MM.1S (cell line): ENCODE measurements around the gene ENOX1.

Source experiments
- DNase-seq: peaks from one replicate; pipeline ENCODE4 v3.0.0-alpha.2; 2015
- H2AFZ ChIP-seq: fragments of 300-600 bp; sonication (generic); 2 replicates; pipeline ENCODE4 v1.6.0; 2016; ENCODE audit warnings: antibody characterized with exemption, low read length
- H3F3A ChIP-seq: fragments of 300-600 bp; sonication (generic); 2 replicates; pipeline ENCODE4 v1.6.1; 2016; ENCODE audit warnings: mild to moderate bottlenecking, antibody characterized with exemption, low read length, moderate library complexity, mixed read lengths; ENCODE audit not compliant: insufficient read depth
- H3K27ac ChIP-seq: fragments of 300-600 bp; sonication (generic); 2 replicates; pipeline ENCODE4 v1.5.1; 2016; ENCODE audit warnings: mild to moderate bottlenecking, low read length
- H3K27me3 ChIP-seq: fragments of 300-600 bp; sonication (generic); replicated peaks from 2 replicates; pipeline ENCODE4 v1.6.0; 2016; ENCODE audit warnings: low read length; ENCODE audit not compliant: insufficient read depth
- H3K36me3 ChIP-seq: fragments of 300-600 bp; sonication (generic); replicated peaks from 2 replicates; pipeline ENCODE4 v1.6.1; 2016; ENCODE audit warnings: mild to moderate bottlenecking, low read length, mixed read lengths; ENCODE audit not compliant: insufficient read depth
- H3K4me1 ChIP-seq: fragments of 300-600 bp; sonication (generic); 2 replicates; pipeline ENCODE4 v1.6.1; 2016; ENCODE audit warnings: low read length, mixed read lengths
- H3K4me2 ChIP-seq: fragments of 300-600 bp; sonication (generic); 2 replicates; pipeline ENCODE4 v1.6.0; 2016; ENCODE audit warnings: low read depth, low read length
- H3K4me3 ChIP-seq: fragments of 300-600 bp; sonication (generic); 2 replicates; pipeline ENCODE4 v1.5.1; 2016; ENCODE audit warnings: low read length, mixed read lengths
- H3K79me2 ChIP-seq: fragments of 300-600 bp; sonication (generic); 2 replicates; pipeline ENCODE4 v1.6.1; 2016; ENCODE audit warnings: mixed run types, low read length, mixed read lengths
- H3K9ac ChIP-seq: fragments of 300-600 bp; sonication (generic); 2 replicates; pipeline ENCODE4 v1.6.1; 2016; ENCODE audit warnings: low read length, mixed read lengths
- H3K9me2 ChIP-seq: fragments of 300-600 bp; sonication (generic); replicated peaks from 2 replicates; pipeline ENCODE4 v1.6.1; 2016; ENCODE audit warnings: mild to moderate bottlenecking, low read length, mixed read lengths; ENCODE audit not compliant: insufficient read depth
- H3K9me3 ChIP-seq: fragments of 300-600 bp; sonication (generic); replicated peaks from 2 replicates; pipeline ENCODE4 v1.6.1; 2016; ENCODE audit warnings: mild to moderate bottlenecking, low read length, mixed read lengths; ENCODE audit not compliant: insufficient read depth
- H4K20me1 ChIP-seq: fragments of 300-600 bp; sonication (generic); 2 replicates; pipeline ENCODE4 v1.6.1; 2016; ENCODE audit warnings: mild to moderate bottlenecking, low read length, moderate library complexity, mixed read lengths; ENCODE audit not compliant: insufficient read depth
- CTCF ChIP-seq: fragments of 300-600 bp; sonication (generic); IDR thresholded peaks from 2 replicates; pipeline ENCODE4 v1.5.1; 2016; ENCODE audit warnings: antibody characterized with exemption, low read length, mixed read lengths
- EZH2 ChIP-seq: fragments of 300-600 bp; sonication (generic); optimal IDR thresholded peaks from 2 replicates; pipeline ENCODE3; 2017; ENCODE audit warnings: low read depth, mild to moderate bottlenecking, antibody characterized with exemption, low read length, mixed read lengths
- EZH2phosphoT487 ChIP-seq: fragments of 300-600 bp; sonication (generic); IDR thresholded peaks from 2 replicates; pipeline ENCODE4 v1.6.1; 2018; ENCODE audit warnings: antibody characterized with exemption, low read length

ENOX1 gene

GRCh38 chr13:43514311-43514710 lies 272.5 kb downstream of the ENOX1 start:
- Histone ChIP-seq H3K4me1 (no peaks in the 10 kb centered on the region), H2AFZ (no peak overlapping the region), H3K27me3 (no peaks in the 10 kb centered on the region), H3K9me2 (no peaks in the 10 kb centered on the region), H3K36me3 (no peaks in the 10 kb centered on the region), H4K20me1 (no peaks in the 10 kb centered on the region), H3K9ac (no peak overlapping the region), H3K79me2 (no peaks in the 10 kb centered on the region), H3K4me3 (no peak overlapping the region), H3K9me3 (no peaks in the 10 kb centered on the region), H3K27ac (no peak overlapping the region), H3K4me2 (no peak overlapping the region), H3F3A (no peaks in the 10 kb centered on the region)
- no peak for TF ChIP-seq EZH2phosphoT487
- no peak for TF ChIP-seq EZH2
- no peak for TF ChIP-seq CTCF
- no peak for DNase-seq

DNA sequence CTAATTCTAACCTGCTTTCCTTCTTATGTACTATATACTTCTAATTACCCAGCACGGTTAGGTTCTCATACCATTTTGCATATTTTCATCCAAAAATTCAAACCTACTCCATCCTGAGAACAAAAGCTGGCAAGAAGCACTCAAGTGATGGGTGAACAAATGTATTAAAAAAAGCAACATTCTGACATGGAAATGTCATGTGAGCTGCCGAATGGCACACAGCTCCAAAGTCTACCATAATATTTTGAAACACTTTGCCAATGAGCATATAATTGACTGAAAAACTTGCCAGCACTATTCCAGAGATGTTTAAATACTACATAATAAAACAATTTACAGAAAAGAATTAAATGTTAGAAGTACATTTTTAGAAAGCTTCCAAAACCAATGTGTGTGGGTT lies 274.6 kb downstream of the ENOX1 start:
- TF ChIP-seq EZH2 (no peak), CTCF (no peak), EZH2phosphoT487 (no peak)
- Histone ChIP-seq H3K27me3 (no peaks in the 10 kb centered on the region), H3K9me2 (no peaks in the 10 kb centered on the region), H3K79me2 (no peaks in the 10 kb centered on the region), H3K9me3 (no peaks in the 10 kb centered on the region), H4K20me1 (no peaks in the 10 kb centered on the region), H2AFZ (no peak overlapping the region), H3K9ac (no peak overlapping the region), H3F3A (no peaks in the 10 kb centered on the region), H3K36me3 (no peaks in the 10 kb centered on the region), H3K4me1 (no peaks in the 10 kb centered on the region), H3K27ac (no peak overlapping the region), H3K4me3 (no peak overlapping the region), H3K4me2 (no peak overlapping the region)
- DNase-seq: no peak

GRCh38 chr13:43510956-43511901 lies 275.5 kb downstream of the ENOX1 start:
- no peak overlapping the region for H3K4me2 ChIP-seq

More at GRCh38 chr13:43510956-43511901, 275.5 kb downstream of the ENOX1 start:
- no peaks in the 10 kb centered on the region for H4K20me1 ChIP-seq
- no peaks in the 10 kb centered on the region for H3K79me2 ChIP-seq
- H3K27me3 ChIP-seq: no peaks in the 10 kb centered on the region
- no peak overlapping the region for H3K4me3 ChIP-seq
- H3K4me1 ChIP-seq: no peaks in the 10 kb centered on the region
- H3K27ac ChIP-seq: no peak overlapping the region
- no peak overlapping the region for H2AFZ ChIP-seq
- DNase-seq: no peak
- H3K36me3 ChIP-seq: no peaks in the 10 kb centered on the region
- no peaks in the 10 kb centered on the region for H3K9me3 ChIP-seq
- no peak for TF ChIP-seq EZH2
- TF ChIP-seq EZH2phosphoT487: no peak
- no peak for TF ChIP-seq CTCF
- no peaks in the 10 kb centered on the region for H3F3A ChIP-seq
- no peaks in the 10 kb centered on the region for H3K9me2 ChIP-seq
- H3K9ac ChIP-seq: no peak overlapping the region
